HG03045 (cell line): ENCODE results near the gene SLC28A2.
"Not testable (repeated sequence)": the region's sequence is repeated elsewhere in the genome, so short reads cannot be mapped to it uniquely, and the experiment has no call there.

ENCODE experiments used
- ATAC-seq: cut with Tn5 transposase; IDR thresholded peaks from one replicate; pipeline ENCODE4 v1.9.1; 2021; ENCODE audit warnings: mild to moderate bottlenecking, moderate library complexity; ENCODE audit not compliant: unreplicated experiment

SLC28A2 gene

DNA sequence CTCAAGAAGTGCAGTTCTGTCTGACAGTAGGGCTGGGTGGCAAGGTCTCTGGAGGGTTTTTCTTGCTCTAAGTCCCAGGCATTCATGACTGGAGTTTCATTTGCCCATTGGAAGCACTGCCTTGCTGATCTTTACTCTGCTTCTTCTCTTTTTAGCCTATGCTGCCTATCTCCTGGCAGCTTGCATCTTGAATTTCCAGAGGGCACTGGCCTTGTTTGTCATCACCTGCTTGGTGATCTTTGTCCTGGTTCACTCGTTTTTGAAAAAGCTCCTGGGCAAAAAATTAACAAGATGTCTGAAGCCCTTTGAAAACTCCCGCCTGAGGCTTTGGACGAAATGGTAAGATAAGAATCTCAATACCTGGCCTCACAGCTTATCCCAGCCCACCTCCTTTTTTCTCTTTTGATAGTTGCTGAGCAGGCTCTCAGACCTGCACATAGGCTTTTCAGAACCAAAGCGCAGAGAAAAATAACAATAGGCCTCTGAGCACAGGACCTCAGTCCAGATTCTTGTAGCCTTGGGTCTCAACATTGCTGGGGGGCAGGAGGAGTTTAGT lies 10.9 kb downstream of the SLC28A2 start:
- no peak for ATAC-seq

DNA sequence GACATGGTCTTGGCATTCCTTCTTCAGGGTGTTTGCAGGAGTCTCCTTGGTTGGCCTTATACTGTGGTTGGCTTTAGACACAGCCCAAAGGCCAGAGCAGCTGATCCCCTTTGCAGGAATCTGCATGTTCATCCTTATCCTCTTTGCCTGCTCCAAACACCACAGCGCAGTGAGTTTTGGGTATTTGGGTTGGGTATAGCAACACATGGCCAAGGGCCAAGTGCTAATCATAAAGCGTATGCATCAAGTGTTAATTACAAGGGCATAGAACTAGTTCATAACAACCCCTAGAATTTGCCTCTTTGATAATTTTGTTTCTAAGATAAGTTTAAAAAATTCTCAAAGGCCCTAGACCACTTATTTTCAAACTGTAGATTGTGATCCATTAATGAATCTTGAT lies 11.8 kb downstream of the SLC28A2 start:
- ATAC-seq: no peak

- no peak for ATAC-seq
Observed at GRCh38 chr15:45265506-45265905, 13.5 kb downstream of the SLC28A2 start.

GRCh38 chr15:45268135-45268534 lies 16.1 kb downstream of the SLC28A2 start:
- no peak for ATAC-seq

DNA sequence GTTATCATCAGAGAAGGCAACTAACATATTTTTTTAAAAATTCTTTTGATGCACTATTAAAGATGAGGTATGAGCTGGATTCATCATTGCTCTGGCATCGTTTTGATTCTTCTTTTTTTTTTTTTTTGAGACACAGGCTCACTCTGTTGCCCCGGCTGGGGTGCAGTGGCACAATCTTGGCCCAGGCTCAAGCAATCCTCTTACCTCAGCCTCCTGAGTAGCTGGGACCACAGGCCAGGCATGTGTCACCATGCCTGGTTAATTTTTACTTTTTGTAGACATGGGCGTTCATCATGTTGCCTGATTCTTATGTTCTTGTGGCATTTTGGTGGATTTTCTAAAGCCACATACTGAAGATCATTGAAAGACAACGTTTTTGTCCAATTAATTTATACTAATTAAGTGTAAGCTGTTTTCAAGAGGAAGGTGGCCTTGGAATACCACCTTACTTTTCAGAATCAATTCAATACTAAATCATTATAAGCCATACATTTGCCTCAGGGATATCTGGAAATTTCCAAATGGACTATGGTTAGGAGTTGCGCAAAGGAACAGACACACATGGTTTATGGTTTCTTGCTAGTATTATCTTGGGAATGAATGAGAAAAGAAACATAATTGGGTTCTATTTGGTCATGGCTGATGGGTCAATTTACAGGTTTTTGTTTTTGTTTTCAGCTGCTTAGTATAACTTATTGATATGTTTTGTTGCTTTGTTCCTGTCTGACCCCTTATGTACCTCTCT lies 22.8 kb downstream of the SLC28A2 start:
- ATAC-seq: no peak

GRCh38 chr15:45276831-45277230 lies 24.8 kb downstream of the SLC28A2 start:
- ATAC-seq: no peak

DNA sequence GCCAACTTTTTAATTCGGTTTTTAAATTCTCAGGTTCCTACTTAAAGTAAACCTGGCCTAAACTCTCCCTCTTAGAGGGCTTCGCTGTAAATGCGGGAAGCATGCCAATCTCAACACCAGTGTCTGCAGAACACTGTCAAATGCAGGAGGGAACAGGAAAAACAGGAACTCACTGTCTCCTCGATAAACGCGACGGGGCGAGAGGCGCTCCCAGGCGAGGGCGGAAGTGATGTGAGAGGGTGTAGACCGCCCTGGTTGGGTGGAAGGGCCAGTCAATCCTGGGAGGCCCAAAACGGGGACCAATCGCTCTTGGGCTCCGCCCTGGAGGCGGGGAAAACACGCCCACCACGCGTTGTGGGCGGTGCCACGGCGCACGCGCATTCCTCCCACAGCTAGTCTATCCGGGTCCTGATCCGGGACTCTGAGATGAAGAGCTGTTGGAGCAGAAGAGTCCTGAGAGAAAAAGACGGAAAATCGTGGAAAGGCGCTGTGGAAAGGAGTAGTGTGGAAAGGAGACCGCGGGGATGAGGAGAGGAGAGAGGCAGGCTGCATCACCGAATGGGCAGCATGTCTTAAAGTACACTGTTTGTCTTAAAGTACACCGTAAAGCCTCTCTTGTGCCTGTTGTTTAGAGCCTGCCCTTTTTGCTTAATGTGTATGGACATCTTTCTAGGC lies 27.1 kb downstream of the SLC28A2 start:
- ATAC-seq: peak; percentile 100

DNA sequence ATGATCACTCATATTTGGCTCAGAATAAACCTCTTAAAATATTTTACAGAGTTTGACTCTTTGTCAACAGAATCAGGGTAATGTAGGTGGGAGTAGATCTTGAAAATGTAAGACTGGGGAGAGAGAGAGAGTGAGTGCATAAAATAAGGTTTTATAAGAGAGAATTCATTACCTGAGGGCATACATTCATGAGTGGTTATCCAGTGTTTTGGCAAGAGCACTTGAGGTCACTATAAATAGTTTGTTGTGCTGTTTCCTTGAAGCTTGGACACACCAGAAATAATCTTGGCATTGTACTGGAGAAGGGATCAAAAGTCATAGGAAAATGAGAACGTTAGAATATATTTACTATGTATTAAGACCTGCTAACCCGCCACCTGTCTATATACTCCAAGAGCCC lies 33.4 kb downstream of the SLC28A2 start:
- ATAC-seq: no peak

DNA sequence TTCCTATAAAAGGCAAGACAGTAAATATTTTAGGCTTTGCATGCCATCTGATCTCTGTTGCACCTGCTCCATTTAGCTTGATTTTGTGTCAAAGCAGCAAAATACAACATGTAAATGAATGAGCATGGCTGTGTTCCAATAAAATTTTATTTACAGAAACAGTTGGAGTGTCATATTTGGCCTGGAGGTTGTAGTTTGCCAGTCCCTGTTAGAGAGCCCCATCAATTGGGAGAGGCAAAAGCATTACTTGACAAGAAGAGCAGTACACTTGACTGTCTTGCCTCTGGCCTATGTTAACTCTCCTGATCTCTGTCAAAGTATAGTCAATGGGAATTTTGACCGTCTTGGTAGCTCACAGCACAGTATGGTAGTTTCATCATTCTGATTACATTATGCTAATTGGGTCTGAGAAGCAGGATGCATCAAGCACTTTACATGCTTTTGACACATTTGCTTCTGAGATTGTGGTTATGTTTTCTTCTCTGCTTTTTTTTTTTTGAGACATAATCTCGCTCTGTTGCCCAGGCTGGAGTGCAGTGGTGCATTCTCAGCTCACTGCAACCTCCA lies 35.4 kb downstream of the SLC28A2 start:
- ATAC-seq: no peak

DNA sequence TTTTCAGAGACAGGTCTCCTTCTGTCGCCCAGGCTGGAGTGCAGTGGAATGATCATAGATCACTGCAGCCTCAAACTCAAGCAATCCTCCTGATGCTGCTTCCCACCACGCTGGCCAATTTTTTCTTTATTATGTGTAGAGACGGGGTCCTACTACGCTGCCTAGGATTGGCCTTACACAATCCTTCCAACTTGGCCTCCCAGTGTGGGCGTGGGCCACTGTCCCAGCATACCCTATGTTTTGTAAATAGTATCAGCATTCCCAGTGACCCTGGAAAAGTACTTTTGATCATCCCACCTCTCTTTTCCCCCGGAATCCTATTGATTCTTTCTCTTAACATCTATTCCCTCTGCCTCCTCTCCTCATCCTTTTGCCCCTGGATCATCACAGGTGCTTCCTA lies 36.9 kb downstream of the SLC28A2 start:
- no peak for ATAC-seq

DNA sequence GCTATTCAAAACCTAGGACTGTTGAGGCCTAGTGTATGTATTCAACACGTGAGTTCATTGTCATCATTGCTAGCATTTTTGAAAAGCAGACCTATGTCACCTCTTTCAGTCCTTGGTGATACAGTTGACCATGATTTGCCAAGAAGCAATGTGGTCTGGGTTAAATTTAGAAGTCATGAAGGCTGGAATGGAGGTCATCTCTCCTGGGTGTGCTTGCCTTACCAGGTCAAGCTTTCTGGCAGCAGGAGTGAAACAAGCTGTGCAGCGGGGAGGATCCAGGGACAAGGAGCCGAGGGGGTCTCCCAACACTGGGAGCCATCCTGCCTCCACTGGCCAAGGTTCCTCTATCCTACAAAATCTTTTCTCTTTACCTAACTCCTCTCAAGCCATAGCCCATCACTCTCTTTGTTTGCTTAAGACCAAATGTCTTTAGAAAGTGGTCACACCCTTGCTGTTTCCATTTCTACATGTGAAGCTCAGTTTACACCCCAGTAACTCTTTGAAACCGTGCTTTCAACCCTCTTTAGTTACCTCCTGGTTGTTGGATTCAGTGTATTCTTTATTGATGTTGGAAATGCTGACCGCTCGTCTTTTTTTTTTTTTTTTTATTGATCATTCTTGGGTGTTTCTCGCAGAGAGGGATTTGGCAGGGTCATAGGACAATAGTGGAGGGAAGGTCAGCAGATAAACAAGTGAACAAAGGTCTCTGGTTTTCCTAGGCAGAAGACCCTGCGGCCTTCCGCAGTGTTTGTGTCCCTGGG lies 40.0 kb downstream of the SLC28A2 start:
- ATAC-seq: no peak

DNA sequence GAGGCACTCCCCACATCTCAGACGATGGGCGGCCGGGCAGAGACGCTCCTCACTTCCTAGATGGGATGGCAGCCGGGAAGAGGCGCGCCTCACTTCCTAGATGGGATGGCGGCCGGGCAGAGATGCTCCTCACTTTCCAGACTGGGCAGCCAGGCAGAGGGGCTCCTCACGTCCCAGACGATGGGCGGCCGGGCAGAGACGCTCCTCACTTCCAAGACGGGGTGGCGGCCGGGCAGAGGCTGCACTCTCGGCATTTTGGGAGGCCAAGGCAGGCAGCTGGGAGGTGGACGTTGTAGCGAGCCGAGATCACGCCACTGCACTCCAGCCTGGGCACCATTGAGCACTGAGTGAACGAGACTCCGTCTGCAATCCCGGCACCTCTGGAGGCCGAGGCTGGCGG lies 41.3 kb downstream of the SLC28A2 start:
- ATAC-seq: not testable (repeated sequence)

- ATAC-seq: not testable (repeated sequence)
Observed at GRCh38 chr15:45298964-45299378, 46.9 kb downstream of the SLC28A2 start.

- ATAC-seq: no peak
Observed at GRCh38 chr15:45304711-45305110, 52.7 kb downstream of the SLC28A2 start.

GRCh38 chr15:45306105-45306504 lies 54.1 kb downstream of the SLC28A2 start:
- no peak for ATAC-seq

DNA sequence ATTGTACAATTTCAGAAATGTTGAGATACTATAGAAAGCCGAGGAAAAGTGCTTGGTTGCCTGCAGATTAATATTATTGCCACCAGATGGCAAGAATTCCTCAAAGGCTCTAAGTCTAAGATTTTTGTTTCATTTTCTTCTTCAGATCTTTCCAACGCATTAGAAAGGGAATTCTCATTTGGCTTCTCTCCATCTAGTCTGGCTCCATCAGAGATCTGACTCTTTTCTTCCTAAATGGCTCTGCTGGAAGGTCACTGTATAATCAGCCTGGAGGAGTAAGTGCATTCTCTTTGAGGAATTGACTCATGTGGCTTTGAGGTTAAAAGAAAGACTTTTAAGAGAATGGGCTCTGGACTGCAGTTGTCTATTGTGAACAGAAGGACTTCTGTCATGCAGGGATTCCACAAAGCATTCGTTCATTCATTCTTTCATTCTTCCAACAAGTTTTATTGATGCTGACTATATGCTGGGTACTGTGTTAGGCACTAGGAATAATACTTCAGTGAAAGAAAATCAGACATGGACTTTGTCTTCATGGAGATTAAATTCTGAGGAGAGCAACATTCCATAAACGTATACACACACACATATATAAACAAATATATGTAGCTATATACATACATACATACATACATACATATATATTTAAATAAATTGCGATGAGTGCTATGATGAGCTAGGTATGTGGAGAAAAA lies 55.3 kb downstream of the SLC28A2 start:
- ATAC-seq: no peak

GRCh38 chr15:45314117-45314516 lies 62.1 kb downstream of the SLC28A2 start:
- ATAC-seq: not testable (repeated sequence)

GRCh38 chr15:45314960-45315359 lies 62.9 kb downstream of the SLC28A2 start:
- no peak for ATAC-seq

DNA sequence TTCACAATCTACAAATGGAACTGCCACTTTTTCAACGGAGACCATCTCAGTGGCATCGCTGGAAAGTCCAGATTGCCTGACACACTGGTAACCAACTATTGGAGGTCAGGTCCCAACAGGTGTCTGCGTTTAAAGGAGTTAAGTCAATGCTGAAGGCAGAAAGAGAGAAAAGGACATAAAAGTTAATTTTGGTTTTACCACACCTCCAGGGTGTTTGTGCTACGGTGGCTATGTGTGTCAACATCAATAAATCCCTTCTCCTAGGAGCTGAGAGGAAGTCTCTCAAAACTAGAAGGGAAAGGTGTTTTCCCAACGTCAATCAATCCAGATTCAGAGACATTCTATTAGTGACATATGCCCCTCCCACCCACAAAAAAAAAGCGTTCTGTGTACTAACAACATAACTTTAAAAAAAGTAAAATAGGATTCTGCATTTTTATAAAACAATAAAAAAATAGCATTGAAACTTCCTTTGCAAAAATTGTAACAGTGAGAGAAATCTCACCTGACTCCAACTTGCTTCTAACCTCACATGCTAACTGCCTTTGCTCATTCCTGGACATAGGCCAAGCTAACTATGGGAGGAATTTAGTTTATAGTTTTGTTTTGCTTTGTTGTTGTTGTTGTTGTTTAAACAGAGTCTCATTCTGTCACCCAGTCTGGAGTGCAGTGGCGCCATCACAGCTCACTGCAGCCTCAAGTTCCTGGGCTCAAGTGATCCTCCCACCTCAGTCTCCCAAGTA lies 67.6 kb downstream of the SLC28A2 start:
- no peak for ATAC-seq
